K562 (cell line): ENCODE results near the gene POLD4. TPM values are rescaled to one million over a fixed set of nuclear protein-coding genes. Genes with fewer than 3 reads are reported as not detected.

Experiments
- ASH1L ChIP-seq: fragments of 450-650 bp; IDR thresholded peaks from 2 replicates; pipeline ENCODE4 v1.6.1; 2018; ENCODE audit warnings: borderline replicate concordance, mild to moderate bottlenecking, low read depth; ENCODE audit not compliant: partially characterized antibody
- ATF1 ChIP-seq, 2 experiments: fragments of 450-650 bp in 1 of 2; IDR thresholded peaks; 2 replicates each; pipeline ENCODE4 v1.6.1; 2016; ENCODE audit warnings: missing compliant biosample characterization in 1 of 2, missing genetic modification characterization in 1 of 2
- BRD9 ChIP-seq: fragments of 450-650 bp; IDR thresholded peaks from 2 replicates; pipeline ENCODE4 v1.6.1; 2018; ENCODE audit warnings: low read depth; ENCODE audit not compliant: partially characterized antibody
- CBFA2T3 ChIP-seq: fragments of 450-650 bp; IDR thresholded peaks from 2 replicates; pipeline ENCODE4 v1.6.1; 2017
- CEBPB ChIP-seq: fragments of 450-650 bp; IDR thresholded peaks from 2 replicates; pipeline ENCODE4 v1.6.1; 2016; ENCODE audit warnings: missing genetic modification characterization, missing compliant biosample characterization
- CGGBP1 ChIP-seq: fragments of 250-450 bp; sonication (Bioruptor Pico); IDR thresholded peaks from 2 replicates; pipeline ENCODE4 v1.9.0; 2021; ENCODE audit warnings: mild to moderate bottlenecking
- FOXJ2 ChIP-seq: fragments of 200-800 bp; sonication (Bioruptor generic); IDR thresholded peaks from 2 replicates; pipeline ENCODE4 v1.6.1; 2016; ENCODE audit warnings: missing genetic modification characterization, missing compliant biosample characterization
- GATAD2B ChIP-seq: fragments of 450-650 bp; IDR thresholded peaks from 2 replicates; pipeline ENCODE4 v1.6.1; 2017; ENCODE audit warnings: mild to moderate bottlenecking, borderline replicate concordance
- ILK ChIP-seq: fragments of 450-650 bp; IDR thresholded peaks from 2 replicates; pipeline ENCODE4 v1.6.1; 2016; ENCODE audit warnings: missing genetic modification characterization, low read depth, mild to moderate bottlenecking, missing compliant biosample characterization, moderate library complexity, borderline replicate concordance
- LEF1 ChIP-seq: fragments of 450-650 bp; IDR thresholded peaks from 2 replicates; pipeline ENCODE4 v1.6.1; 2016; ENCODE audit warnings: mild to moderate bottlenecking
- MEF2D ChIP-seq: conservative IDR thresholded peaks from 2 replicates; pipeline ENCODE4 v1.6.1; 2016; ENCODE audit warnings: low read depth, missing genetic modification characterization, missing compliant biosample characterization
- NFE2L1 ChIP-seq: fragments of 450-650 bp; IDR thresholded peaks from 2 replicates; pipeline ENCODE4 v1.6.1; 2016; ENCODE audit warnings: missing genetic modification characterization, low read depth, mild to moderate bottlenecking, missing compliant biosample characterization, moderate library complexity, borderline replicate concordance
- NFIX ChIP-seq: fragments of 250-450 bp; sonication (Bioruptor Pico); IDR thresholded peaks from 2 replicates; pipeline ENCODE4 v1.4.0; 2020; ENCODE audit warnings: low read depth, mild to moderate bottlenecking, moderate library complexity
- SMARCE1 ChIP-seq: fragments of 450-650 bp; IDR thresholded peaks from 2 replicates; pipeline ENCODE4 v1.7.1; 2016; ENCODE audit warnings: mild to moderate bottlenecking
- STAG1 ChIP-seq: sonication (generic); formaldehyde crosslinking; IDR thresholded peaks from 2 replicates; pipeline ENCODE4 v1.5.0; 2020; ENCODE audit warnings: missing genetic modification reagents, borderline replicate concordance
- TAF7 ChIP-seq: fragments of 450-650 bp; IDR thresholded peaks from 2 replicates; pipeline ENCODE4 v1.6.1; 2016; ENCODE audit warnings: missing genetic modification characterization, missing compliant biosample characterization
- TCF15 ChIP-seq: fragments of 250-450 bp; sonication (Bioruptor Pico); IDR thresholded peaks from 2 replicates; pipeline ENCODE4 v1.8.0; 2022; ENCODE audit warnings: moderate library complexity, mild to moderate bottlenecking, inconsistent platforms
- TGIF2 ChIP-seq: sonication (generic); formaldehyde crosslinking; IDR thresholded peaks from 2 replicates; pipeline ENCODE4 v1.8.1; 2022; ENCODE audit warnings: mild to moderate bottlenecking, missing genetic modification reagents, moderate library complexity
- THRAP3 ChIP-seq: fragments of 450-650 bp; IDR thresholded peaks from 2 replicates; pipeline ENCODE4 v1.6.1; 2016; ENCODE audit warnings: mild to moderate bottlenecking, inconsistent platforms, borderline replicate concordance
- ZBTB5 ChIP-seq: fragments of 450-650 bp; IDR thresholded peaks from 2 replicates; pipeline ENCODE4 v1.6.1; 2017; ENCODE audit warnings: antibody characterized with exemption
- ZNF124 ChIP-seq: sonication (generic); formaldehyde crosslinking; IDR thresholded peaks from 2 replicates; pipeline ENCODE4 v1.8.1; 2022; ENCODE audit warnings: missing genetic modification reagents
- ZNF146 ChIP-seq: IDR thresholded peaks from one replicate; pipeline ENCODE4 v1.6.1; 2018; ENCODE audit warnings: missing compliant biosample characterization; ENCODE audit not compliant: unreplicated experiment
- ZNF277 ChIP-seq: fragments of 250-450 bp; sonication (Bioruptor Pico); IDR thresholded peaks from 2 replicates; pipeline ENCODE4 v1.8.0; 2022; ENCODE audit warnings: inconsistent platforms, mild to moderate bottlenecking, moderate library complexity, borderline replicate concordance
- ZNF696 ChIP-seq: fragments of 250-450 bp; sonication (Bioruptor Pico); conservative IDR thresholded peaks from 2 replicates; pipeline ENCODE4 v1.4.0; 2020; ENCODE audit warnings: mild to moderate bottlenecking, moderate library complexity
- ZNF77 ChIP-seq: fragments of 250-450 bp; sonication (Bioruptor Pico); IDR thresholded peaks from 2 replicates; pipeline ENCODE4 v1.5.0; 2020
- ZSCAN32 ChIP-seq: fragments of 450-650 bp; formaldehyde crosslinking; IDR thresholded peaks from 2 replicates; pipeline ENCODE4 v1.4.0; 2020; ENCODE audit warnings: mild to moderate bottlenecking, moderate library complexity
- polyA plus RNA-seq, 8 experiments: library from polyadenylated mRNA; depleted of rRNA in 4 of 8; stranded (reverse) in 5 of 8; unstranded in 3 of 8; fragments of >200 nt; fragmentation: Nextera tagmentation in 2 of 8; fragmentation: Illumina TruSeq in 1 of 8; extraction: Ambion mirVana in 2 of 8; extraction: Trizol in 1 of 8; gene quantifications; 2 replicates each; pipeline versions ENCODE4 v1.2.1 to v1.2.3, GENCODE V29; 2011 to 2014; ENCODE audit warnings: inconsistent platforms in 1 of 8, missing spikeins in 1 of 8
- total RNA-seq, 7 experiments: library from RNA; depleted of rRNA in 6 of 7; stranded (reverse); fragments of >200 nt in 6 of 7; fragmentation: Illumina TruSeq in 2 of 7; extraction: Trizol in 2 of 7; gene quantifications; 2 replicates each; pipeline versions ENCODE4 v1.2.1 to v1.2.3, GENCODE V29; 2011 to 2021; ENCODE audit warnings: low replicate concordance in 1 of 7

POLD4 gene
- total and polyA plus RNA-seq, 9 of the 15 experiments (the other 6 are each of a cell fraction or from before 2014, with no cell fraction given), result 5.8 to 64.5 (median 18.3) TPM

GRCh38 chr11:67317205-67317887, 36.0 kb downstream of the POLD4 start (continued):
- TF ChIP-seq TCF15 (no peak), FOXJ2 (tag) (peak; percentile 77), LEF1 (no peak), THRAP3 (no peak), ILK (tag) (no peak), GATAD2B (no peak), NFE2L1 (tag) (no peak), CEBPB (no peak), ZNF77 (CRISPR knock-in tag) (no peak), ZBTB5 (no peak), ASH1L (no peak), STAG1 (CRISPR knock-in tag) (peak; percentile 68; the same call in 1 of the 2 replicates), ZNF696 (CRISPR knock-in tag) (no peak), TGIF2 (CRISPR knock-in tag) (no peak), ZSCAN32 (CRISPR knock-in tag) (no peak), ZNF146 (CRISPR knock-in tag) (no peak), CBFA2T3 (no peak), SMARCE1 (no peak), NFIX (CRISPR knock-in tag) (no peak), ATF1 (CRISPR knock-in tag; IDR thresholded peaks at IDR 0.05) (no peak), ATF1 (tag; IDR thresholded peaks at IDR 0.05) (peak; percentile 75), TAF7 (tag) (peak; percentile 53; the same call in 1 of the 2 replicates), MEF2D (tag) (no peak), BRD9 (peak; percentile 99), ZNF277 (CRISPR knock-in tag) (no peak), ZNF124 (CRISPR knock-in tag) (no peak), CGGBP1 (CRISPR knock-in tag) (no peak)
